ENCODE measurements around the gene TRPM5. TPM values are rescaled to one million over a fixed set of nuclear protein-coding genes. Genes with fewer than 3 reads are reported as not detected.
"Not testable (repeated sequence)": the region's sequence is repeated elsewhere in the genome, so short reads cannot be mapped to it uniquely, and the experiment has no call there.

Gene TRPM5
- total RNA-seq = not detected

- Mint-ChIP-seq H3K4me3 (peak within 1 kb of the TSS; percentile 90), H3K27me3 (ENCODE audit: low read depth) (peaks cover 19% of the 10 kb centered on the region), H3K4me1 (ENCODE audit: low read depth) (peaks cover 46% of the 10 kb centered on the region), H3K36me3 (ENCODE audit: low read depth) (peaks cover 2% of the 10 kb centered on the region), H3K9me3 (ENCODE audit: insufficient read depth) (no peaks in the 10 kb centered on the region), H3K27ac (peak within 1 kb of the TSS; percentile 80)
- peak; percentile 79 for DNase-seq
- POLR2A ChIA-PET = interaction anchor here (1.1 kb wide), 1 partner anchor 1134 kb away, joined by 3 read pairs; the partner anchor contains the start of gene TOLLIP
- CTCF ChIA-PET = interaction anchor here (1.6 to 3.5 kb wide), 3 partner anchors 87 to 139 kb away, joined by 5 to 14 read pairs (median 14); no protein-coding TSS in a partner anchor
- ATAC-seq = peak; percentile 21
Observed at GRCh38 chr11:2443881-2444820, at the start of gene TRPM5. Gene TRPM5, minus strand, starts transcription at chr11:2444514. Its CDS starts 21,478 bp downstream, at chr11:2423036.

- Mint-ChIP-seq H3K9me3 (ENCODE audit: insufficient read depth) (peaks cover 33% of the 10 kb centered on the region), H3K27me3 (ENCODE audit: low read depth) (peaks cover 2% of the 10 kb centered on the region), H3K36me3 (ENCODE audit: low read depth) (peaks cover 38% of the 10 kb centered on the region), H3K27ac (no peak overlapping the region), H3K4me1 (ENCODE audit: low read depth) (no peaks in the 10 kb centered on the region), H3K4me3 (no peak overlapping the region)
- ChIA-PET CTCF (no interaction called here), POLR2A (no interaction called here)
- ATAC-seq (no peak), DNase-seq (no peak)
Observed at GRCh38 chr11:2489083-2489482, 44.8 kb upstream of the TRPM5 start.

GRCh38 chr11:2488004-2488403 lies 43.7 kb upstream of the TRPM5 start:
- Mint-ChIP-seq H3K9me3 (ENCODE audit: insufficient read depth) (peaks cover 33% of the 10 kb centered on the region), H3K27ac (no peak overlapping the region), H3K4me3 (no peak overlapping the region), H3K36me3 (ENCODE audit: low read depth) (peaks cover 35% of the 10 kb centered on the region), H3K4me1 (ENCODE audit: low read depth) (no peaks in the 10 kb centered on the region), H3K27me3 (ENCODE audit: low read depth) (peaks cover 2% of the 10 kb centered on the region)
- DNase-seq = no peak
- POLR2A ChIA-PET = interaction anchor here (0.6 kb wide), 1 partner anchor 84 kb away, joined by 3 read pairs; no protein-coding TSS in a partner anchor
- ATAC-seq = no peak
- CTCF ChIA-PET = no interaction called here

- H3K9me3 Mint-ChIP-seq (ENCODE audit: insufficient read depth) = peaks cover 38% of the 10 kb centered on the region
- H3K4me3 Mint-ChIP-seq = no peak overlapping the region
- ATAC-seq = no peak
- CTCF ChIA-PET = no interaction called here
- POLR2A ChIA-PET = no interaction called here
- no peaks in the 10 kb centered on the region for H3K27me3 Mint-ChIP-seq (ENCODE audit: low read depth)
- no peak for DNase-seq
- H3K4me1 Mint-ChIP-seq (ENCODE audit: low read depth) = peaks cover 19% of the 10 kb centered on the region
- H3K36me3 Mint-ChIP-seq (ENCODE audit: low read depth) = peaks cover 51% of the 10 kb centered on the region
- no peak overlapping the region for H3K27ac Mint-ChIP-seq
Observed at GRCh38 chr11:2484576-2485125, 40.3 kb upstream of the TRPM5 start.

GRCh38 chr11:2483426-2483825 lies 39.1 kb upstream of the TRPM5 start:
- no peak for ATAC-seq
- Mint-ChIP-seq H3K4me3 (no peak overlapping the region), H3K9me3 (ENCODE audit: insufficient read depth) (peaks cover 38% of the 10 kb centered on the region), H3K27me3 (ENCODE audit: low read depth) (no peaks in the 10 kb centered on the region), H3K4me1 (ENCODE audit: low read depth) (peaks cover 20% of the 10 kb centered on the region), H3K36me3 (ENCODE audit: low read depth) (peaks cover 56% of the 10 kb centered on the region), H3K27ac (no peak overlapping the region)
- CTCF ChIA-PET = interaction anchor here (0.8 to 0.9 kb wide), 2 partner anchors 50 to 63 kb away, joined by 3 read pairs; no protein-coding TSS in a partner anchor
- POLR2A ChIA-PET = no interaction called here
- DNase-seq = no peak

- H3K4me1 Mint-ChIP-seq (ENCODE audit: low read depth) = peaks cover 20% of the 10 kb centered on the region
- peaks cover 57% of the 10 kb centered on the region for H3K36me3 Mint-ChIP-seq (ENCODE audit: low read depth)
- ATAC-seq (no peak), DNase-seq (no peak)
- no peaks in the 10 kb centered on the region for H3K27me3 Mint-ChIP-seq (ENCODE audit: low read depth)
- H3K27ac Mint-ChIP-seq = no peak overlapping the region
- no peak overlapping the region for H3K4me3 Mint-ChIP-seq
- POLR2A ChIA-PET = no interaction called here
- CTCF ChIA-PET = no interaction called here
- peaks cover 37% of the 10 kb centered on the region for H3K9me3 Mint-ChIP-seq (ENCODE audit: insufficient read depth)
Observed at GRCh38 chr11:2482745-2483144, 38.4 kb upstream of the TRPM5 start.

GRCh38 chr11:2482204-2482603 lies 37.9 kb upstream of the TRPM5 start:
- no peak for ATAC-seq
- ChIA-PET POLR2A (interaction anchor here (0.6 kb wide), 1 partner anchor 218 kb away, joined by 3 read pairs; the partner anchor contains the start of gene KCNQ1OT1), CTCF (no interaction called here)
- Mint-ChIP-seq H3K9me3 (ENCODE audit: insufficient read depth) (peaks cover 35% of the 10 kb centered on the region), H3K4me3 (no peak overlapping the region), H3K27ac (no peak overlapping the region), H3K36me3 (ENCODE audit: low read depth) (peaks cover 59% of the 10 kb centered on the region), H3K4me1 (ENCODE audit: low read depth) (peaks cover 20% of the 10 kb centered on the region), H3K27me3 (ENCODE audit: low read depth) (no peaks in the 10 kb centered on the region)
- DNase-seq = no peak

GRCh38 chr11:2481253-2481652 lies 36.9 kb upstream of the TRPM5 start:
- H3K4me3 Mint-ChIP-seq = no peak overlapping the region
- POLR2A ChIA-PET = no interaction called here
- peaks cover 20% of the 10 kb centered on the region for H3K4me1 Mint-ChIP-seq (ENCODE audit: low read depth)
- DNase-seq = no peak
- no peak for ATAC-seq
- H3K9me3 Mint-ChIP-seq (ENCODE audit: insufficient read depth) = peaks cover 31% of the 10 kb centered on the region
- CTCF ChIA-PET = interaction anchor here (0.6 kb wide), 1 partner anchor 861 kb away, joined by 3 read pairs; no protein-coding TSS in a partner anchor
- H3K27me3 Mint-ChIP-seq (ENCODE audit: low read depth) = no peaks in the 10 kb centered on the region
- peaks cover 57% of the 10 kb centered on the region for H3K36me3 Mint-ChIP-seq (ENCODE audit: low read depth)
- H3K27ac Mint-ChIP-seq = peak overlapping the region; percentile 40

GRCh38 chr11:2480874-2481220 lies 36.5 kb upstream of the TRPM5 start:
- DNase-seq (no peak), ATAC-seq (no peak)
- POLR2A ChIA-PET = no interaction called here
- CTCF ChIA-PET = no interaction called here
- H3K27ac Mint-ChIP-seq = peak overlapping the region; percentile 40
- H3K36me3 Mint-ChIP-seq (ENCODE audit: low read depth) = peaks cover 55% of the 10 kb centered on the region
- no peaks in the 10 kb centered on the region for H3K27me3 Mint-ChIP-seq (ENCODE audit: low read depth)
- peaks cover 31% of the 10 kb centered on the region for H3K9me3 Mint-ChIP-seq (ENCODE audit: insufficient read depth)
- H3K4me3 Mint-ChIP-seq = no peak overlapping the region
- peaks cover 20% of the 10 kb centered on the region for H3K4me1 Mint-ChIP-seq (ENCODE audit: low read depth)

GRCh38 chr11:2480067-2480873 lies 36.0 kb upstream of the TRPM5 start:
- H3K4me3 Mint-ChIP-seq; DNase-seq; H3K27me3 Mint-ChIP-seq (ENCODE audit: low read depth); H3K27ac Mint-ChIP-seq; ATAC-seq; POLR2A ChIA-PET; CTCF ChIA-PET: not testable (repeated sequence)
- H3K9me3 Mint-ChIP-seq (ENCODE audit: insufficient read depth) = peaks cover 31% of the 10 kb centered on the region
- H3K36me3 Mint-ChIP-seq (ENCODE audit: low read depth) = peaks cover 53% of the 10 kb centered on the region
- H3K4me1 Mint-ChIP-seq (ENCODE audit: low read depth) = peaks cover 21% of the 10 kb centered on the region

- Mint-ChIP-seq H3K27me3 (ENCODE audit: low read depth) (no peaks in the 10 kb centered on the region), H3K27ac (no peak overlapping the region)
- CTCF ChIA-PET = no interaction called here
Observed at GRCh38 chr11:2477936-2478335, 33.6 kb upstream of the TRPM5 start.

More at GRCh38 chr11:2477936-2478335, 33.6 kb upstream of the TRPM5 start:
- DNase-seq (no peak), ATAC-seq (no peak)
- peaks cover 29% of the 10 kb centered on the region for H3K4me1 Mint-ChIP-seq (ENCODE audit: low read depth)
- POLR2A ChIA-PET = no interaction called here
- peaks cover 48% of the 10 kb centered on the region for H3K36me3 Mint-ChIP-seq (ENCODE audit: low read depth)
- H3K9me3 Mint-ChIP-seq (ENCODE audit: insufficient read depth) = peaks cover 31% of the 10 kb centered on the region
- H3K4me3 Mint-ChIP-seq = no peak overlapping the region

Measured in activated CD8-positive, alpha-beta T cell treated with anti-CD3 and anti-CD28 coated beads, Interleukin-2, amount 10 ng/mL, durations not matched to agents 7 days and 5 days (primary cell).